ENCODE results near the gene CDC42SE2. TPM values are rescaled to one million over a fixed set of nuclear protein-coding genes. Genes with fewer than 3 reads are reported as not detected.

The CDC42SE2 gene
- 10 to 100 TPM; 30.0 to 48.3 (median 39.4) TPM for total RNA-seq

- TF ChIP-seq CTCF (IDR thresholded peaks at IDR 0.05; ENCODE audit: low read depth): no peak
These were observed at the start of gene CDC42SE2 for GRCh38 chr5:131263648-131264450. TSS of gene CDC42SE2 (plus strand) at chr5:131264053. CDS start at chr5:131359494, 95,441 bp downstream.

GRCh38 chr5:131214609-131215227 lies 49.1 kb upstream of the CDC42SE2 start:
- TF ChIP-seq CTCF (IDR thresholded peaks at IDR 0.05; ENCODE audit: low read depth): no peak

GRCh38 chr5:131217791-131218190 lies 46.1 kb upstream of the CDC42SE2 start:
- no peak for TF ChIP-seq CTCF (IDR thresholded peaks at IDR 0.05; ENCODE audit: low read depth)

GRCh38 chr5:131218392-131218791 lies 45.5 kb upstream of the CDC42SE2 start:
- no peak for TF ChIP-seq CTCF (IDR thresholded peaks at IDR 0.05; ENCODE audit: low read depth)

GRCh38 chr5:131220566-131220965 lies 43.3 kb upstream of the CDC42SE2 start:
- TF ChIP-seq CTCF (IDR thresholded peaks at IDR 0.05; ENCODE audit: low read depth): no peak

- TF ChIP-seq CTCF (IDR thresholded peaks at IDR 0.05; ENCODE audit: low read depth): no peak
These were observed 42.7 kb upstream of the CDC42SE2 start for GRCh38 chr5:131221008-131221703.

- TF ChIP-seq CTCF (IDR thresholded peaks at IDR 0.05; ENCODE audit: low read depth): no peak
These were observed 42.0 kb upstream of the CDC42SE2 start for GRCh38 chr5:131221888-131222287.
